Measurements from ENCODE around the gene NTF3. TPM values are rescaled to one million over a fixed set of nuclear protein-coding genes. Genes with fewer than 3 reads are reported as not detected.

Gene NTF3
- total and polyA plus RNA-seq, 2 of the 8 experiments (the other 6 are each of a cell fraction or from before 2014, with no cell fraction given): 1.4 to 2.3 TPM

DNA sequence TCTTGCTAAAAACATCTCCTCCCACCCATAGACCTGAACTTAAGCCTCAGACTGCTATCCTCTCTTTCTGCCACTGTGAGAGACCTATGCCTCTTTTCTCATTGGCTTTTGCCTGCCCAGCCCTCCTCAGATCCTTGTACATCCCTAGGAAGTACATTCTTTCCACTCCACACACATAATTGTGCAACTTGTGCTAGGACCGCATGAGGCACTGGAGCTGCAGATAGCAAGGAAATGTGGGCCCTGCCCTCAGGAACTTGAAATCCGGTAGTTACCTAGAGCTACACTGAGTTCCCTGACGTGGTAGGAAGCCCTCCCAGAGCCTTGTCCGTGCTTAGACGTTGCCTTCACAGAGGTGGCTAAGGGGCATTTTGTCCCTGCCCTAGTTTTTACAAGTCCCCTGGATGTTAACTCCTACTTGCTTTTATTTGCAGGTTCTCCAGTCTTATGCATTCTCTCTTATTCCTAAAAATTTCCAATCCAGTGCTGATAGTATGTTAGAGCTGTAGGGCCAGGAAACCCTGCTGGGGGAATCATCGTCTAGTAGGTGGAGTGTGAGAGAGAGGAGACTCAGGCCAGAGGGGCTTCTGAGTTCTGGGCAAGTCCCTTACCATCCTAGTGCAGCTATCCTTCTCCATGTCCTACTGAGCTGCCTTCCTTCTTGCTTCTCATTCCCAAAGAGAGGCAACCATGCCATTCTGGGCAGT is 41.3 kb downstream of the NTF3 start:
- no peak overlapping the region for H2BK12ac ChIP-seq (ENCODE audit: low read depth, low read length)
- ChIA-PET POLR2A (ENCODE audit: partially characterized antibody) (interaction anchor here (0.9 kb wide), 1 partner anchor 12 kb away, joined by 3 read pairs; no protein-coding TSS in a partner anchor), CTCF (ENCODE audit: partially characterized antibody) (interaction anchor here (0.5 to 2.2 kb wide), 6 partner anchors 13 to 902 kb away, joined by 3 to 6 read pairs (median 4); partner anchors contain the start of gene SCNN1A)
- no peak overlapping the region for H2BK120ac ChIP-seq (replicated peaks; ENCODE audit: low read depth, low read length)
- no peak for DNase-seq (ENCODE audit: low read depth in 1 of 2, low spot score in 2 of 2)
- H3K4me3 ChIP-seq (ENCODE audit: extremely low read depth in 1 of 4, insufficient read depth in 2 of 4, low read depth in 3 of 4, low read length in 4 of 4): no peak overlapping the region
- H2BK20ac ChIP-seq (ENCODE audit: low read length): no peak overlapping the region
- H3K14ac ChIP-seq (ENCODE audit: insufficient read length): no peak overlapping the region
- no peak overlapping the region for H2AFZ ChIP-seq (ENCODE audit: low read length)
- no peaks in the 10 kb centered on the region for H3K9me3 ChIP-seq (ENCODE audit: insufficient read depth in 2 of 2, low read depth in 1 of 2, low read length in 1 of 2)
- no peak overlapping the region for H3K4me2 ChIP-seq (ENCODE audit: insufficient read depth in 1 of 2, low read depth in 2 of 2, low read length in 2 of 2)
- TF ChIP-seq EGR1 (IDR thresholded peaks at IDR 0.05; ENCODE audit: borderline replicate concordance, low read depth, low read length): no peak
- TF ChIP-seq SIN3A (conservative IDR thresholded peaks at IDR 0.05 in 1 of 2, IDR thresholded peaks at IDR 0.05 in 1 of 2; ENCODE audit: low read depth in 1 of 2, low read length in 2 of 2): no peak
- TF ChIP-seq CTBP2 (IDR thresholded peaks at IDR 0.05; ENCODE audit: borderline replicate concordance, insufficient read depth, insufficient read length, low read length): no peak
- no peak for TF ChIP-seq TCF12 (IDR thresholded peaks at IDR 0.05; ENCODE audit: low read depth, low read length)
- no peak overlapping the region for H3K27ac ChIP-seq (ENCODE audit: low read depth, low read length)
- H4K8ac ChIP-seq (ENCODE audit: extremely low read depth, insufficient read depth, low read length): no peak overlapping the region
- H3K79me2 ChIP-seq (ENCODE audit: control insufficient read depth in 1 of 2, insufficient read depth in 2 of 2, low read length in 2 of 2): no peaks in the 10 kb centered on the region
- no peak overlapping the region for H3K4ac ChIP-seq (replicated peaks; ENCODE audit: insufficient read length, low read depth, low read length)
- 92% methylated on average over 6 of the region's 6 CpGs; no CpG with 5 or more reads in 1 of the 2 experiments for WGBS, 2 experiments (ENCODE audit: extremely low coverage in 1 of 2, insufficient coverage in 1 of 2, insufficient read length in 1 of 2, insufficient replicate concordance in 2 of 2, low coverage in 1 of 2, low lambda C conversion rate in 2 of 2, missing lambda C conversion rate in 1 of 2)
- H4K5ac ChIP-seq (ENCODE audit: insufficient read length, low read depth, low read length): no peak overlapping the region
- no peak overlapping the region for H2BK15ac ChIP-seq (ENCODE audit: low read length)
- no peaks in the 10 kb centered on the region; the same call in 1 of the 2 replicates for H3K23me2 ChIP-seq (ENCODE audit: low read depth, low read length)
- H2BK5ac ChIP-seq (ENCODE audit: low read depth, low read length): no peak overlapping the region
- no peak overlapping the region for H3K9ac ChIP-seq (replicated peaks in 1 of 4; ENCODE audit: extremely low read depth in 1 of 4, low read depth in 3 of 4, low read length in 3 of 4)
- no peaks in the 10 kb centered on the region for H4K20me1 ChIP-seq (replicated peaks in 1 of 2; ENCODE audit: control insufficient read depth in 1 of 2, insufficient read depth in 2 of 2, low read length in 2 of 2)
- no peak overlapping the region for H3K23ac ChIP-seq (ENCODE audit: insufficient read length)
- FAIRE-seq: no peak
- H3K4me1 ChIP-seq (replicated peaks in 1 of 4; ENCODE audit: control insufficient read depth in 3 of 4, insufficient read depth in 4 of 4, low read length in 3 of 4): peaks cover 0 to 5% (median 1%) of the 10 kb centered on the region in 4 experiments; a peak in 2 of 7 replicates
- H3K56ac ChIP-seq (replicated peaks; ENCODE audit: insufficient read length, low read depth, low read length): no peak overlapping the region
- no peaks in the 10 kb centered on the region for H3K36me3 ChIP-seq (ENCODE audit: control insufficient read depth in 2 of 4, insufficient read depth in 4 of 4, low read length in 3 of 4)
- no peak overlapping the region for H2AK5ac ChIP-seq (ENCODE audit: low read depth, low read length)
- no peak overlapping the region for H4K91ac ChIP-seq (replicated peaks; ENCODE audit: insufficient read length, low read length)
- no peaks in the 10 kb centered on the region for H3K79me1 ChIP-seq (ENCODE audit: low read depth, low read length)
- H3K18ac ChIP-seq (ENCODE audit: extremely low read depth, low read length): no peak overlapping the region
- H3K27me3 ChIP-seq (replicated peaks in 1 of 4; ENCODE audit: control insufficient read depth in 3 of 4, extremely low read depth in 1 of 4, insufficient read depth in 3 of 4, low read length in 3 of 4): no peaks in the 10 kb centered on the region
